ENCODE results near the gene DERL3. TPM values are rescaled to one million over a fixed set of nuclear protein-coding genes. Genes with fewer than 3 reads are reported as not detected.
"Not testable (repeated sequence)": the region's sequence is repeated elsewhere in the genome, so short reads cannot be mapped to it uniquely, and the experiment has no call there.

The DERL3 gene
- total RNA-seq, 1 donor from 2014 or later, result 1.1 TPM

- Histone ChIP-seq H3K27ac (no peak overlapping the region), H3K4me1 (no peaks in the 10 kb centered on the region), H3K36me3 (no peaks in the 10 kb centered on the region), H4K20me1 (ENCODE audit: low read depth) (no peaks in the 10 kb centered on the region), H3K4me3 (no peak overlapping the region), H3K4me2 (no peak overlapping the region), H3K79me2 (ENCODE audit: low read depth) (no peaks in the 10 kb centered on the region), H3K9me3 (ENCODE audit: low read depth) (no peaks in the 10 kb centered on the region), H3K9ac (no peak overlapping the region), H2AFZ (replicated peaks) (no peak overlapping the region), H3F3A (ENCODE audit: low read depth) (no peaks in the 10 kb centered on the region), H3K27me3 (no peaks in the 10 kb centered on the region)
- Mint-ChIP-seq H3K9me3 (no peaks in the 10 kb centered on the region), H3K27me3 (ENCODE audit: insufficient read depth, low read depth) (peaks cover 4% of the 10 kb centered on the region), H3K36me3 (peaks cover 34% of the 10 kb centered on the region), H3K4me3 (no peak overlapping the region), H3K27ac (no peak overlapping the region), H3K4me1 (peaks cover 4% of the 10 kb centered on the region)
- TF ChIP-seq CTCF (IDR thresholded peaks at IDR 0.05) (no peak), EZH2phosphoT487 (IDR thresholded peaks at IDR 0.05) (no peak), EZH2 (IDR thresholded peaks at IDR 0.05) (no peak)
- no peak for DNase-seq (ENCODE audit: low spot score)
These were observed 37.0 kb upstream of the DERL3 start for GRCh38 chr22:23875801-23876200.

- no peak overlapping the region for H3K9ac ChIP-seq
These were observed 36.1 kb upstream of the DERL3 start for GRCh38 chr22:23874871-23875270.

GRCh38 chr22:23868580-23868979 is 29.8 kb upstream of the DERL3 start:
- Mint-ChIP-seq H3K27ac (no peak overlapping the region), H3K4me3 (no peak overlapping the region), H3K27me3 (ENCODE audit: insufficient read depth, low read depth) (no peaks in the 10 kb centered on the region), H3K36me3 (peaks cover 25% of the 10 kb centered on the region), H3K4me1 (no peaks in the 10 kb centered on the region), H3K9me3 (no peaks in the 10 kb centered on the region)
- DNase-seq (ENCODE audit: low spot score), result no peak
- Histone ChIP-seq H3K27ac (no peak overlapping the region), H3K36me3 (no peaks in the 10 kb centered on the region), H3K4me2 (no peak overlapping the region), H3K9ac (no peak overlapping the region), H3K9me3 (ENCODE audit: low read depth) (no peaks in the 10 kb centered on the region), H4K20me1 (ENCODE audit: low read depth) (no peaks in the 10 kb centered on the region), H3K27me3 (no peaks in the 10 kb centered on the region), H3F3A (ENCODE audit: low read depth) (no peaks in the 10 kb centered on the region), H3K79me2 (ENCODE audit: low read depth) (no peaks in the 10 kb centered on the region), H2AFZ (replicated peaks) (no peak overlapping the region), H3K4me3 (no peak overlapping the region), H3K4me1 (no peaks in the 10 kb centered on the region)
- TF ChIP-seq EZH2phosphoT487 (IDR thresholded peaks at IDR 0.05) (no peak), CTCF (IDR thresholded peaks at IDR 0.05) (no peak), EZH2 (IDR thresholded peaks at IDR 0.05) (no peak)

More at GRCh38 chr22:23874871-23875270, 36.1 kb upstream of the DERL3 start:
- TF ChIP-seq CTCF (IDR thresholded peaks at IDR 0.05), result no peak
- no peak for TF ChIP-seq EZH2phosphoT487 (IDR thresholded peaks at IDR 0.05)
- no peak for TF ChIP-seq EZH2 (IDR thresholded peaks at IDR 0.05)
- no peaks in the 10 kb centered on the region for H3F3A ChIP-seq (ENCODE audit: low read depth)
- H3K4me3 ChIP-seq, result no peak overlapping the region
- H4K20me1 ChIP-seq (ENCODE audit: low read depth), result no peaks in the 10 kb centered on the region
- H3K36me3 ChIP-seq, result no peaks in the 10 kb centered on the region
- H3K9me3 ChIP-seq (ENCODE audit: low read depth), result no peaks in the 10 kb centered on the region
- no peak overlapping the region for H2AFZ ChIP-seq (replicated peaks)
- no peaks in the 10 kb centered on the region for H3K79me2 ChIP-seq (ENCODE audit: low read depth)
- peaks cover 4% of the 10 kb centered on the region for H3K27me3 Mint-ChIP-seq (ENCODE audit: insufficient read depth, low read depth)
- H3K4me1 ChIP-seq, result no peaks in the 10 kb centered on the region
- H3K4me2 ChIP-seq, result no peak overlapping the region
- no peaks in the 10 kb centered on the region for H3K27me3 ChIP-seq
- H3K27ac Mint-ChIP-seq, result no peak overlapping the region
- no peak overlapping the region for H3K4me3 Mint-ChIP-seq
- no peak overlapping the region for H3K27ac ChIP-seq
- peaks cover 34% of the 10 kb centered on the region for H3K36me3 Mint-ChIP-seq
- H3K9me3 Mint-ChIP-seq, result no peaks in the 10 kb centered on the region
- no peak for DNase-seq (ENCODE audit: low spot score)
- H3K4me1 Mint-ChIP-seq, result peaks cover 4% of the 10 kb centered on the region

GRCh38 chr22:23864499-23865154 is 25.8 kb upstream of the DERL3 start:
- H3K27me3 Mint-ChIP-seq (ENCODE audit: insufficient read depth, low read depth); H3K27me3 ChIP-seq; H3K27ac ChIP-seq; H3K9ac ChIP-seq; H2AFZ ChIP-seq (replicated peaks); H3K4me1 ChIP-seq; H4K20me1 ChIP-seq (ENCODE audit: low read depth); H3K9me3 Mint-ChIP-seq; DNase-seq (ENCODE audit: low spot score); H3K4me3 ChIP-seq; H3K4me2 ChIP-seq; H3K9me3 ChIP-seq (ENCODE audit: low read depth); H3K4me1 Mint-ChIP-seq; H3F3A ChIP-seq (ENCODE audit: low read depth); H3K79me2 ChIP-seq (ENCODE audit: low read depth); H3K4me3 Mint-ChIP-seq; H3K27ac Mint-ChIP-seq; H3K36me3 ChIP-seq: not testable (repeated sequence)
- H3K36me3 Mint-ChIP-seq, result peaks cover 27% of the 10 kb centered on the region
